GM19438 (cell line): ENCODE results near the gene SCNN1A.

Experiments
- ATAC-seq: cut with Tn5 transposase; IDR thresholded peaks from one replicate; pipeline ENCODE4 v1.9.1; 2021; ENCODE audit warnings: low read depth; ENCODE audit not compliant: unreplicated experiment

Gene SCNN1A

DNA sequence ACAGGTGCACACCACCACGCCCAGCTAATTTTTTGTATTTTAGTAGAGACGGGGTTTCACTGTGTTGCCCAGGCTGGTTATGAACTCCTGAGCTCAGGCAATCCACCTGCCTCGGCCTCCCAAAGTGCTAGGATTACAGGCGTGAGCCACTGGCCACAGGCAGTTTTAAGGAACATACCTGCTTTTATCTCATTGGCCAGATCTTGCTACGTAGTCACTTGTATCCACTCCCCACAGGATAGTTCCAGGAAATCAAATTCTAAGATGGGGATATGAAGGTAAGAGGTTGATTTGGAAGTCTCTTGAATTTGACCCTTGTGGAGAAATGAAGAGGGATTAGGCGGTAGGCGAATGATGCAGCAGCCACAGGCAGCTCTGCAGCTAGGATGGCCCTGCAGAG lies 73.6 kb downstream of the SCNN1A start:
- ATAC-seq = no peak

DNA sequence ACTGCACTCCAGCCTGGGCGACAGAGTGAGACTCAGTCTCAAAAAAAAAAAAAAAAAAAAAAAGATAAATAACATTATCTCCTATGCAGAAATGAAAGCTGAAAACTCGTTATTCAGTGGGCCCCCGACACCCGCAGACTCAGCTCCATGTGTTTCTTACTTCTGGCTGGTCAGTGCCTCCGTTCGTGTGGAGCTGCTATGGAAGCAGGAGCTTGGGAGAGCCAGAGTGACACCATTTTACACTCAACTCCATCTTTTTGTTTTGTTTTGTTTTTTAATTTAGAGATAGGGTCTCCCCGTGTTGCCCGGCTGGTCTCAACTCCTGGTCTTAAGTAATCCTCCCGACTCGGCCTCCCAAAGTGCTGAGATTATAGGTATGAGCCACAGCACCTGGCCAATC lies 78.2 kb downstream of the SCNN1A start:
- ATAC-seq = no peak
